Fibroblast of mammary gland (primary cell): Measurements from ENCODE around the gene SFTPA2.
"Not testable (repeated sequence)": the region's sequence is repeated elsewhere in the genome, so short reads cannot be mapped to it uniquely, and the experiment has no call there.

Experiments
- DNase-seq: peaks from one replicate; pipeline ENCODE4 v3.0.0-alpha.2; 2010; ENCODE audit warnings: low read depth
- H3K4me3 ChIP-seq: 2 replicates; pipeline ENCODE4 v1.5.1; 2011; ENCODE audit warnings: low read depth, mild to moderate bottlenecking, low read length, moderate library complexity; ENCODE audit not compliant: control insufficient read depth
- CTCF ChIP-seq: conservative IDR thresholded peaks from 2 replicates; pipeline ENCODE4 v1.5.1; 2011; ENCODE audit warnings: low read depth, low read length, inconsistent platforms; ENCODE audit not compliant: control insufficient read depth, insufficient read depth

The SFTPA2 gene

GRCh38 chr10:79542626-79543025, 17.6 kb downstream of the SFTPA2 start:
- TF ChIP-seq CTCF = no peak
- no peak overlapping the region for H3K4me3 ChIP-seq

DNA sequence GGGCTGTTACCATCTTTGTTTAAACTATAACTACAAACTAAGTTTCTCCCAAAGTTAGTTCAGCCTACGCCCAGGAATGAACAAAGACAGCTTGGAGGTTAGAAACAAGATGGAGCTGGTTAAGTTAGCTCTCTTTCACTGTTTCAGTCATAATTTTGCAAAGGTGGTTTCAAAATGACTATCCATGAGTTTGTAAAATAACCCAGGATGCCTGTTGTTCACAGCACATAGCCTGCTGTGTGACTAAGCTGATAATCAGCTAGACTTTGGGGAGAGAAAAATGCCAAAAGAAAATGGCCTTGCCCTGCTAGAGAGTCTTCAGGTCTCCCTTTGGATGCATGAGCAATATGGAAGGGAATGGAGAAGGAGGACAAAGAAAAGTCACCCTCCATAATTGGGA, 19.3 kb downstream of the SFTPA2 start:
- DNase-seq = not testable (repeated sequence)

More at GRCh38 chr10:79542626-79543025, 17.6 kb downstream of the SFTPA2 start:
- no peak for DNase-seq

GRCh38 chr10:79538311-79538710, 21.9 kb downstream of the SFTPA2 start:
- not testable (repeated sequence) for H3K4me3 ChIP-seq, DNase-seq

More for the DNA sequence above, 19.3 kb downstream of the SFTPA2 start:
- H3K4me3 ChIP-seq = not testable (repeated sequence)

- DNase-seq, H3K4me3 ChIP-seq: not testable (repeated sequence)
Observed at GRCh38 chr10:79533903-79534175, 26.4 kb downstream of the SFTPA2 start.

- DNase-seq = peak; percentile 20
- H3K4me3 ChIP-seq = not testable (repeated sequence)
Observed at GRCh38 chr10:79533142-79533902, 26.9 kb downstream of the SFTPA2 start.

DNA sequence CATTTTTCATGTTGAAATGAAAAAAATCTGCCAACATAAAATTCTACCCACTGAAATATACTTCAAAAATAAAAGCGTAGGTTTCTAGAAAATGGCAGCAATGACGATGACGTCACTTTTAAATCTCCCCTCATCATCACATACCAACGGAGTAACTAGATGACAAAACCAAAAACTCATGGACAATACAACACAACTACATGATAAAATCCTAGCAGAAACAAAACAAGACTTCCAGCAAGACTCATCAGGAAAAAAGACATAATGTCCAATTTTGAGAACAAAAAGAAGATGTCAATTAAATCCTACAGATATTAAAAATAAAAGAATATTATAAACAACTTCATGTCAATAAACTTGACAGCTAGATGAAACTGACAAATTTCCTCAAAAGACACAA, 31.9 kb downstream of the SFTPA2 start:
- not testable (repeated sequence) for H3K4me3 ChIP-seq, DNase-seq

GRCh38 chr10:79525049-79525710, 35.0 kb downstream of the SFTPA2 start:
- H3K4me3 ChIP-seq, DNase-seq: not testable (repeated sequence)

- H3K4me3 ChIP-seq, DNase-seq: not testable (repeated sequence)
Observed at GRCh38 chr10:79523157-79523853, 36.9 kb downstream of the SFTPA2 start.

- not testable (repeated sequence) for H3K4me3 ChIP-seq, DNase-seq
Observed at GRCh38 chr10:79522464-79522863, 37.7 kb downstream of the SFTPA2 start.

GRCh38 chr10:79521751-79522150, 38.5 kb downstream of the SFTPA2 start:
- DNase-seq, H3K4me3 ChIP-seq: not testable (repeated sequence)

GRCh38 chr10:79517567-79517966, 42.6 kb downstream of the SFTPA2 start:
- DNase-seq = not testable (repeated sequence)

GRCh38 chr10:79516532-79517205, 43.5 kb downstream of the SFTPA2 start:
- H3K4me3 ChIP-seq, DNase-seq: not testable (repeated sequence)

More at GRCh38 chr10:79517567-79517966, 42.6 kb downstream of the SFTPA2 start:
- H3K4me3 ChIP-seq = not testable (repeated sequence)

- peak; percentile 42 for DNase-seq
- not testable (repeated sequence) for H3K4me3 ChIP-seq
Observed at GRCh38 chr10:79511891-79512583, 48.2 kb downstream of the SFTPA2 start, which contains the start of gene EIF5AL1. TSS of gene EIF5AL1 (plus strand) at chr10:79512533. CDS start at chr10:79512650, 117 bp downstream.

GRCh38 chr10:79509934-79510508, 50.2 kb downstream of the SFTPA2 start:
- H3K4me3 ChIP-seq, DNase-seq: not testable (repeated sequence)

DNA sequence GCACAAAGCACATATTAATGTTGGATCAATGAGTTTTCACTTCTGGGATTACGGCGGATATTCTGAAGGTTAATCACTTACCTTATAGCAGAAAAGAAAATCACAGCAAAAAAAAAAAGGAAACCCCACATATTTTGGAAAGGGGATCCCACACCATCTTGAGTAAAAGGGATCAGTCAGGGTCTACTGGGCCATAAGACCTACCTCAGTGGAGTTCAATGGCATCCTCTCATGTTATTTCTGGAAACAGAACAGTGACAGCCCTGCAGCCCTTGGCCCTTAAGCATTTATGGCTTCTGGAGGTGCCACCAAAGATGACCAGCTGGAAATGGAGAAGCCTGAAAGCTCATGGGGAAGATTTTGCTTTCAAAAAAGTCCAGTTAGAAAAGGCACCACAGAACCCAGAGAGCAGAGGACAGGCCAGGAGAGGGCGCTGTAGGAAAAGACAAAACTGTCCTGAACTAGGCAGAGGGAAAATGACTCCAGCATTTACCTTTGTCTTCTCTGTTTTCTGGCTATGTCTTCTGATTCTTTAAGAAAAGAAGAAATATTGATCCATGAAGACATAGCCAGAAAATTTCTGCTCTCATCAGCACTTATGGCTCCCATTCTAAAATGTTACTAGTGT, 50.8 kb downstream of the SFTPA2 start:
- not testable (repeated sequence) for DNase-seq, H3K4me3 ChIP-seq

GRCh38 chr10:79508245-79508644, 52.0 kb downstream of the SFTPA2 start:
- not testable (repeated sequence) for H3K4me3 ChIP-seq, DNase-seq
